ELR (cell line): ENCODE measurements around the gene FATE1.
"Not testable (repeated sequence)": the region's sequence is repeated elsewhere in the genome, so short reads cannot be mapped to it uniquely, and the experiment has no call there.

Experiments
- DNase-seq: peaks from one replicate; pipeline ENCODE4 v3.0.0-alpha.2; 2015; ENCODE audit warnings: low read depth

The FATE1 gene

GRCh38 chrX:151715752-151716151, at the start of gene FATE1:
FATE1 (plus strand) TSS chrX:151716035; CDS start chrX:151716120, 85 bp downstream.
- DNase-seq: no peak

GRCh38 chrX:151675121-151675746, 40.6 kb upstream of the FATE1 start:
- no peak for DNase-seq

- DNase-seq: no peak
Observed at GRCh38 chrX:151676196-151676595, 39.6 kb upstream of the FATE1 start.

GRCh38 chrX:151679798-151680402, 35.9 kb upstream of the FATE1 start:
- DNase-seq: no peak

- DNase-seq: peak; percentile 52
Observed at GRCh38 chrX:151680805-151681204, 35.0 kb upstream of the FATE1 start.

- no peak for DNase-seq
Observed at GRCh38 chrX:151687635-151688034, 28.2 kb upstream of the FATE1 start.

- DNase-seq: no peak
Observed at GRCh38 chrX:151688695-151689094, 27.1 kb upstream of the FATE1 start.

- DNase-seq: no peak
Observed at GRCh38 chrX:151692825-151693224, 23.0 kb upstream of the FATE1 start.

- no peak for DNase-seq
Observed at GRCh38 chrX:151694121-151694520, 21.7 kb upstream of the FATE1 start.

- no peak for DNase-seq
Observed at GRCh38 chrX:151694661-151695582, 20.9 kb upstream of the FATE1 start, which contains the start of gene PRRG3. PRRG3 (plus strand) TSS chrX:151695458; CDS start chrX:151698815, 3,357 bp downstream.

- no peak for DNase-seq
Observed at GRCh38 chrX:151695583-151696340, 20.1 kb upstream of the FATE1 start.

GRCh38 chrX:151697082-151697481, 18.8 kb upstream of the FATE1 start:
- not testable (repeated sequence) for DNase-seq

GRCh38 chrX:151697522-151697921, 18.3 kb upstream of the FATE1 start:
- DNase-seq: peak; percentile 25

- no peak for DNase-seq
Observed at GRCh38 chrX:151698485-151698884, 17.4 kb upstream of the FATE1 start.

- no peak for DNase-seq
Observed at GRCh38 chrX:151699746-151700145, 16.1 kb upstream of the FATE1 start.

- no peak for DNase-seq
Observed at GRCh38 chrX:151700581-151700980, 15.3 kb upstream of the FATE1 start.

- no peak for DNase-seq
Observed at GRCh38 chrX:151701071-151701470, 14.8 kb upstream of the FATE1 start.

- no peak for DNase-seq
Observed at GRCh38 chrX:151701531-151701930, 14.3 kb upstream of the FATE1 start.

GRCh38 chrX:151702026-151702714, 13.7 kb upstream of the FATE1 start:
- no peak for DNase-seq

- no peak for DNase-seq
Observed at GRCh38 chrX:151702741-151703340, 13.0 kb upstream of the FATE1 start.

GRCh38 chrX:151703487-151703886, 12.3 kb upstream of the FATE1 start:
- no peak for DNase-seq
